IMR-90 (cell line): Measurements from ENCODE around the gene PPP6R1. TPM values are rescaled to one million over a fixed set of nuclear protein-coding genes. Genes with fewer than 3 reads are reported as not detected.
A peak's percentile ranks its signal among the peaks of the same experiment; 100 is the strongest.

Experiments used
- ATAC-seq: fragments of 200-7000 bp; cut with Tn5 transposase; 2 replicates; pipeline ENCODE4 v1.9.1; 2020; ENCODE audit warnings: low read depth, mild to moderate bottlenecking, moderate library complexity
- BruUV-seq: library from RNA; stranded (reverse); fragments of 400-500 nt; replicated peaks from 2 replicates; lab custom pipeline; 2021; lab: Mats Ljungman, UMichigan
- CTCF ChIA-PET: fragments of 300-600 bp; formaldehyde crosslinking; extraction: SDS; loops from one replicate; lab custom pipeline; 2021; ENCODE audit warnings: antibody characterized with exemption; lab: Yijun Ruan, JAX
- POLR2A ChIA-PET: fragments of 300-600 bp; sonication (Branson Sonifier 250); formaldehyde crosslinking; loops from one replicate; lab custom pipeline; 2022; ENCODE audit warnings: antibody characterized with exemption; ENCODE audit not compliant: unreplicated experiment; lab: Charles Lee
- DNase-seq: peaks from one replicate; pipeline ENCODE4 v3.0.0; 2013
- H2AFZ ChIP-seq: replicated peaks from 2 replicates; pipeline ENCODE3; 2013; ENCODE audit warnings: low read length, mild to moderate bottlenecking; ENCODE audit not compliant: poor library complexity
- H2AK5ac ChIP-seq: 2 replicates; pipeline ENCODE4 v1.6.1; 2013; ENCODE audit warnings: low read depth, low read length, inconsistent platforms
- H2AK9ac ChIP-seq: replicated peaks from 2 replicates; pipeline ENCODE3; 2013; ENCODE audit warnings: mild to moderate bottlenecking, low read depth, low read length, moderate library complexity; ENCODE audit not compliant: poor library complexity
- H2BK120ac ChIP-seq: 2 replicates; pipeline ENCODE4 v1.6.1; 2013; ENCODE audit warnings: low read depth, low read length, inconsistent platforms
- H2BK15ac ChIP-seq: 3 replicates; pipeline ENCODE4 v1.6.1; 2013; ENCODE audit warnings: low read depth, low read length, inconsistent platforms
- H2BK20ac ChIP-seq: 2 replicates; pipeline ENCODE4 v1.6.1; 2013; ENCODE audit warnings: low read depth, mild to moderate bottlenecking, inconsistent platforms, low read length, moderate library complexity
- H2BK5ac ChIP-seq: 2 replicates; pipeline ENCODE4 v1.6.1; 2013; ENCODE audit warnings: mild to moderate bottlenecking, low read depth, low read length, inconsistent platforms; ENCODE audit not compliant: poor library complexity, severe bottlenecking
- H3K14ac ChIP-seq: replicated peaks from 2 replicates; pipeline ENCODE4 v1.6.1; 2013; ENCODE audit warnings: low read depth, low read length, inconsistent platforms
- H3K18ac ChIP-seq: 2 replicates; pipeline ENCODE4 v1.6.1; 2013; ENCODE audit warnings: low read depth, low read length, control low read depth
- H3K23ac ChIP-seq: 2 replicates; pipeline ENCODE4 v1.6.1; 2013; ENCODE audit warnings: low read depth, low read length, inconsistent platforms
- H3K27ac ChIP-seq: 2 replicates; pipeline ENCODE4 v1.5.1; 2013; ENCODE audit warnings: mild to moderate bottlenecking, control low read depth, low read length; ENCODE audit not compliant: insufficient read depth
- H3K27me3 ChIP-seq: 2 replicates; pipeline ENCODE4 v1.6.1; 2013; ENCODE audit warnings: low read length; ENCODE audit not compliant: control insufficient read depth, insufficient read depth
- H3K36me3 ChIP-seq: 2 replicates; pipeline ENCODE4 v1.6.1; 2013; ENCODE audit warnings: low read length, mixed read lengths; ENCODE audit not compliant: control insufficient read depth, insufficient read depth
- H3K4ac ChIP-seq: 2 replicates; pipeline ENCODE4 v1.6.1; 2013; ENCODE audit warnings: low read depth, low read length, inconsistent platforms
- H3K4me1 ChIP-seq: 2 replicates; pipeline ENCODE4 v1.6.1; 2013; ENCODE audit warnings: low read length, mixed read lengths; ENCODE audit not compliant: control insufficient read depth, insufficient read depth
- H3K4me2 ChIP-seq: 2 replicates; pipeline ENCODE4 v1.6.1; 2013; ENCODE audit warnings: low read depth, mild to moderate bottlenecking, control low read depth, low read length, moderate library complexity
- H3K4me3 ChIP-seq: 2 replicates; pipeline ENCODE4 v1.5.1; 2013; ENCODE audit warnings: low read depth, mild to moderate bottlenecking, control low read depth, low read length, moderate library complexity; ENCODE audit not compliant: insufficient read depth
- H3K56ac ChIP-seq: 2 replicates; pipeline ENCODE4 v1.6.1; 2013; ENCODE audit warnings: low read length, inconsistent platforms; ENCODE audit not compliant: insufficient read depth; ENCODE audit errors: extremely low read depth
- H3K79me1 ChIP-seq, 2 experiments: 2 replicates each; pipeline ENCODE4 v1.6.1; 2013; ENCODE audit warnings: low read length in 2 of 2, inconsistent platforms in 1 of 2, low read depth in 1 of 2
- H3K9ac ChIP-seq: 2 replicates; pipeline ENCODE4 v1.6.1; 2013; ENCODE audit warnings: low read depth, low read length, control low read depth
- H3K9me1 ChIP-seq: 2 replicates; pipeline ENCODE4 v1.6.1; 2013; ENCODE audit warnings: low read length, inconsistent platforms; ENCODE audit not compliant: insufficient read depth
- H3K9me3 ChIP-seq: 2 replicates; pipeline ENCODE4 v1.6.1; 2013; ENCODE audit warnings: low read length; ENCODE audit not compliant: control insufficient read depth, insufficient read depth
- H4K20me1 ChIP-seq: 2 replicates; pipeline ENCODE4 v1.6.1; 2013; ENCODE audit warnings: low read length, inconsistent platforms; ENCODE audit not compliant: insufficient read depth
- H4K5ac ChIP-seq: 2 replicates; pipeline ENCODE4 v1.6.1; 2013; ENCODE audit warnings: mild to moderate bottlenecking, low read depth, low read length, control low read depth
- H4K8ac ChIP-seq, 2 experiments: 2 replicates each; pipeline ENCODE4 v1.6.1; 2013; ENCODE audit warnings: low read depth in 2 of 2, low read length in 2 of 2, control low read depth in 1 of 2, inconsistent platforms in 1 of 2
- H4K91ac ChIP-seq: 2 replicates; pipeline ENCODE4 v1.6.1; 2013; ENCODE audit warnings: low read depth, low read length, inconsistent platforms; ENCODE audit not compliant: insufficient read depth
- CEBPB ChIP-seq: IDR thresholded peaks from 2 replicates; pipeline ENCODE4 v1.6.1; 2012; ENCODE audit warnings: low read depth, low read length, improper control_type of control experiment
- CHD1 ChIP-seq: IDR thresholded peaks from 2 replicates; pipeline ENCODE4 v1.6.1; 2012; ENCODE audit warnings: low read depth, low read length, improper control_type of control experiment
- MXI1 ChIP-seq: IDR thresholded peaks from 2 replicates; pipeline ENCODE4 v1.6.1; 2012; ENCODE audit warnings: low read depth, mild to moderate bottlenecking, low read length, moderate library complexity, borderline replicate concordance
- WGBS, 2 experiments: methylation state at CpG; one replicate each; pipeline versions ENCODE4 v1.1.5 to v1.1.7; 2013; ENCODE audit warnings: missing lambda C conversion rate in 2 of 2; ENCODE audit not compliant: insufficient read length in 1 of 2; ENCODE audit errors: extremely low coverage in 2 of 2; 5-methylcytosine and 5-hydroxymethylcytosine counted together
- dilution Hi-C: fragments of 300-500 bp; cut with HindIII; formaldehyde crosslinking; loops from one replicate; pipeline ENCODE4 v1.14.3; 2018; ENCODE audit warnings: low sequenced_read_pairs; ENCODE audit not compliant: unreplicated experiment
- in situ Hi-C: fragments of 300-500 bp; cut with MboI; formaldehyde crosslinking; loops from 3 replicates; pipeline ENCODE4 v1.14.3; 2019; ENCODE audit warnings: low sequenced_read_pairs, inconsistent platforms, mixed read lengths
- intact Hi-C: fragments of 100-400 bp; cut with micrococcal nuclease; formaldehyde crosslinking; loops from 2 replicates; pipeline ENCODE4 v1.10.0; 2022
- polyA plus RNA-seq, 3 experiments: library from polyadenylated mRNA; depleted of rRNA; stranded (reverse); fragments of >200 nt; gene quantifications; 2 replicates each; pipeline ENCODE4 v1.2.3, GENCODE V29; 2012; ENCODE audit warnings: low replicate concordance in 1 of 3
- total RNA-seq: library from RNA; depleted of rRNA; stranded (reverse); fragments of >200 nt; gene quantifications from 2 replicates; pipeline ENCODE4 v1.2.3, GENCODE V29; 2012

PPP6R1 gene
- total and polyA plus RNA-seq, 2 of the 4 experiments (the other 2 are of a cell fraction), result 19.9 to 50.2 TPM

- TF ChIP-seq MXI1, result no peak
These were observed 18.1 kb upstream of the PPP6R1 start (continued) for GRCh38 chr19:55276720-55277430.

GRCh38 chr19:55275851-55276719 is 17.3 kb upstream of the PPP6R1 start:
- POLR2A ChIA-PET, result no interaction called here
- Histone ChIP-seq H2AK5ac (no peak overlapping the region), H2BK20ac (no peak overlapping the region), H3K4ac (no peak overlapping the region), H3K4me2 (no peak overlapping the region), H3K27me3 (no peaks in the 10 kb centered on the region), H3K9me3 (no peaks in the 10 kb centered on the region), H4K20me1 (no peaks in the 10 kb centered on the region; the same call in 1 of the 2 replicates), H4K91ac (no peak overlapping the region), H2BK5ac (no peak overlapping the region), H3K36me3 (peaks cover 31% of the 10 kb centered on the region), H3K4me1 (peaks cover 10% of the 10 kb centered on the region; the same call in 1 of the 2 replicates), H3K14ac (no peak overlapping the region), H4K5ac (no peak overlapping the region), H3K23ac (no peak overlapping the region), H2AFZ (no peak overlapping the region), H3K56ac (no peak overlapping the region), H3K4me3 (no peak overlapping the region), H2BK15ac (no peak overlapping the region), H3K27ac (no peak overlapping the region), H3K9ac (no peak overlapping the region), H3K9me1 (peaks cover 10% of the 10 kb centered on the region), H2AK9ac (no peak overlapping the region), H3K79me1 (peaks cover 0 to 22% of the 10 kb centered on the region in 2 experiments; a peak in 2 of 4 replicates), H4K8ac (no peak overlapping the region), H2BK120ac (no peak overlapping the region), H3K18ac (no peak overlapping the region)
- CTCF ChIA-PET, result interaction anchor here (0.6 kb wide), 1 partner anchor 110 kb away, joined by 3 read pairs; no protein-coding TSS in a partner anchor
- DNase-seq, result no peak
- dilution Hi-C loops (no loop called here), in situ Hi-C loops (loop anchor here (25.0 kb wide), 1 partner anchor 361 kb away; the partner anchor contains the start of genes CCDC106, ZNF580 and ZNF581), intact Hi-C loops (no loop called here)
- 100% methylated on average over 4 of the region's 17 CpGs; no CpG with 5 or more reads in 1 of the 2 experiments for WGBS, 2 experiments
- no peak for TF ChIP-seq CHD1
- peak; percentile 54 for TF ChIP-seq CEBPB
- BruUV-seq, result no TSS peak
- no peak for ATAC-seq
